Left renal pelvis (tissue), 4 donors: ENCODE results near the gene RETREG1. TPM values are rescaled to one million over a fixed set of nuclear protein-coding genes. Genes with fewer than 3 reads are reported as not detected.

Experiments
- DNase-seq, 4 donors: peaks; one replicate each; pipeline ENCODE4 v3.0.0-alpha.2; 2013; ENCODE audit warnings: low read depth in 4 of 4, low spot score in 3 of 4
- polyA plus RNA-seq, 4 donors: library from polyadenylated mRNA; unstranded; fragments of 120-200 nt; gene quantifications; one replicate each; pipeline ENCODE4 v1.2.1, GENCODE V29; 2013; ENCODE audit not compliant: insufficient read length in 4 of 4

RETREG1 gene
- polyA plus RNA-seq, 4 donors, result 8.3 to 48.3 (median 38.2) TPM

DNA sequence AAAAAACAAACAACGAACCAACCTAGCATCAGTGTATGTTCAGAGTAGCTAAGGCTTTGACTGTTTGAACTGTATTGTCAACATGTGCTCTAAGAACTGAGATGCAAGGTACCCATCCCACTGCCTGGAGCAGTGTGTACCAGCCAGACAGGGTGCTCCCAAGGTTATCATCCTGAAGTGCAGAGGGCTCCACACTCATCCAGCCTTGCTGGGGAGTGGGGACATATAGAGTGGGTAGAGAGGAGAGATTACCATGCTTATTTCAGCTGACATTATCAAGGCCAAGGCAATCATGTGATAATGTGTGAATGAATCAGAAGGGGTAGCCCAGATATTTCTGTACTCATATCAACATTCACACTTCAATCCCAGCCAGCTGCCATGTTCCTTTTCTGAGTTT, 82.5 kb downstream of the RETREG1 start:
- DNase-seq, result no peak

DNA sequence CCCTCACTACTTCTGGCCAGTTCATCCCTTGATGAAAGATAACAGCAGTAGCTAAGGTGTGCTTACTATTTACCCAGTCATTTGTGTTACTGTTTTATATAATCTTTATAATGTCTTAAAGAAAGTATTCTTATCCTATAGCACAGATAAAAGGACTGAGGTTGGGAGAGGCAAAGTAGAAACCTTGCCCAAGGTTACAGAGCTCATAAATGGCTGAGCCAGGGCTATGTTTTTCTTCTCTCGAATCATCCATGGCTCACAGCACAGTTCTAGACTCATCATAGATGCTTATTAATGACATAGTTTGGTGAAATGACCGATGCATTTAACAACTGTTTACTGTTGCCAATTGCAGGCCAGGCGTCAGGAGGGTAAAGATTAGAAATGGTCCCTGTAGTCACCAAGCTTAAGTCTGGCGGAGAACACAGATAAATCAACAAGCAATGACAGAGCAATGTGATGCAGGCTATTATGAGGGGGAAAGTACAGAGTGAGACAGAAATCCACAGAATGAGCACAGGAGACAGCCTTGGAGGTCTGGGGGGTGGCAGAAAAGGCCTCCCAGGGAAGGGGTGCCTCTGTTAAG, 85.6 kb downstream of the RETREG1 start:
- no peak for DNase-seq

DNA sequence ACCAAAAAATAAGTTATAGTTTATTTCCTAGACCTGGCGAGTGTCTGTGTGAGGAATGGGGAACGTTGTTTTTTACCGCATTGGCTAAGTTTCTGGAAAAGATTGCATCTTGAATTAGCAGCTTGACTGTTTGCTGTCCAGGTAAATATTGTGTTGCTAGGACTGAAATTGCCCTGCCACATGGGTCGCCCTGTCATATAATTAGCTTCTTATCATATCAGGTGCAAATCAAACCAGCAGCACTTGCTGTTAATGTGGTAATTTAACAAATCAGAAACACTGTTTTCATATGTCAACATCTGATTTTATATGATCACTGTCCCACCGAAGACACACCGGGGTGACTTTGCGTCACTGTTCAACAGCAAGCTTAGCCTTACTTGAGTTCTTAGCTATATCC, 87.5 kb downstream of the RETREG1 start:
- no peak for DNase-seq

DNA sequence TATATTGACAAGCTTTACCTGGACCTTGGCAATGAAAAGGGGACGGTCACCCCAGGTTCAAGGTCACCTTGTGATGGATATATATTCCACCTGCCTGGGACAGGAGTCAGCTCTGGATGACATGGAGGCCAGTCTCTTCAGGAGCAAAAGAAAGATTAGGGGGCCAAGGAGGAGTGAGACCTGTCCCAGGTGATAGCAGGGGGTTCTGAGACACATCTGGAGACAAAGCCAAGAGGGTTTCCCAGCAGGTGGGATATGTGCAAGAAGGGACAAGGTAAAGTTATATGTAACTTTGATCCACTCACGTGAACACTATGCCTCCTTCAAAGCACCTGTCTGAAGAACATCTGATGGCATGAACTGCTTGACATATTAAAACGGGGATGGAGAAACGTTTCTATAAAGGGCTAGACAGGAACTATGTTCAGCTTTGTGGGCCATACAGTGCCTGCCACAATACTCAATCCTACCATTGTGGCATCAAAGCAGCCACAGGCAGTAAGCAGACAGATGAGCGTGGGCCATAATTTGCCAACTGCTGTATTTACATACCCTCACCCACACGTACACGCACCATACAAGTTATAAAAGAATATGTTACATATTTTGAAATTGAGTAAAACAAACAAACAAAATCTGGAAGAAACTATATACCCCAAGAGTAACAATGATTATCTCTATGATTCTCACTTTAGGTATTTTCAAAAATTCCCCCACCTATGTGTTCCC, 88.3 kb downstream of the RETREG1 start:
- DNase-seq, result no peak

DNA sequence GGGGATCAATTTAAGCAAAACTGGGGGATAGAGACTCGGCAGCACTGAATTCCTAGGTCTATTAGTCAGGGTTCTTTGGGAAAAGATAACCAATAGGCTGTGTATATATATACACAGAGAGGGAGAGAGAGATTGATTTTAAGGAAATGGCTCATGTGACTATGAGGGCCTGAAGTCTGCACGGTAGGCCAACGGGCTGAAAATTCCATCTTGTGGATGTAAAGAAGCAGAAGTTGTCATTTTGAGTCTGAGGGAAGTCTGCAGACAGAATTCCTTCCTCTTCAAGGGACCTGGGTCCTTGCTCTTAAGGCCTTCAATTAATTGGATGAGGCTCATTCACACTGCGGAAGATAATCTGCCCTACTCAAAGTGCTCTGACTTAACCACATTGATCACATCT, 91.1 kb downstream of the RETREG1 start:
- DNase-seq, result no peak

DNA sequence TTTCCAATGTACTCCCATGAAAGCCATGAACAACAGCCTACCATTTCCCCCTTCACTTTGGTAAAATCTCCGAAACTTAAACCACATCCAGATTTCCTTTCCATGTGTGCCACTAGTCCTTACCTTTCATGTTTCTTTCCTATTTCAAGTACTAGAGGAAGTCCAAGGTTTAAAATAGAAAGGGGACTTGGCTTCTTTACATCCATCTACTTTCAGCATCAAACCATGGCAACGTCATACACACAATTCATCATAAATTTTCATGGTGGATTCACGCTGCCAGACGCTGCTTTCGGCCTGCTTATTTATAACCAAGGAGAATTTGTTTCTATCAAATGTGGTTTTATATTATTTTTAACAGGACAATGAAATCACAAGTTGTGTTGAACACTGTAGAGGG, 92.5 kb downstream of the RETREG1 start:
- no peak for DNase-seq

DNA sequence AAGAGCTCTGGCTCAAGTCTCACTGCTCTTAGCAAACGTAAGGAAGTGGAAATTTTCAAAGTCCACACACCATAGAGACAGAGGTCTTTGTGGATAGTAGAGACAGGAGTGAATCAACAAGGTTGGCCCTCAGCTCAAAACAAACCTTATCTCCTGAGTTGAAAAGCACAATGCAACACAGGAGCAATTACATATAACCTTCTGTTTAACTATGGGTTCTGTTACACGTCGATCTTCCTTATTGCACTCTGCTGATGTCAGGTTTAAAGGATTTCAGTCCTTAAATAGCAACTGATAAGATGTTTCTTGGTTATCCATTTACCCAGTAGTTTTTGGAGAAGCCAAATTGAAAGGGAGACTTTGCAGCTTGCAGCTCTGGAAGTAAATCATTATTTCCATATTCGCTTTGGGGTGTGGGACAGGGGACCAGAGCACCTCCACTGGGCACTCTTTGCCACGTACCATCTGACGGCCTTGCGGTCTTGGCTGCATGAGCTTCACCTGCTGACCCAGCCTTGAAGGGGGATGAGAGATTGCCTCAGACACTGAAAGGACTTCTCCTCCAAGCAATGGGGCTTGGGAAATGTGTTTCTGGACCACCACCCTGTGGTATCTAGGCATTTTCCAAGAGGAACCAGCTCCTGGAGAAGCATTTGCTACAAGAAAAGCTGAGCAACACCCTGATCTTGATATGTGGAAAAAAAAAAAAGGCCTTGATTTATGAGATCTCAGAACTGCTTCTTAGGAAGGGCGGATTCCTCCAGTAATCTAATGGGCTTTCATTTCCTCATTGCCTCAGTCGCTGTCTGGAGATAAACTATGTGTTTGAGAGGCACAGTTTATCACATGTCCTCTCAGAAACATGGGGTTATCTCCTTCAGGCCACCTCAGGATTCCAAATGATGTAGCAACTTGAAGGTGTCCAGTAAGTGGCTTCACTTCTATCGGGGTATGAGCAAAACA, 95.0 kb downstream of the RETREG1 start:
- no peak for DNase-seq

DNA sequence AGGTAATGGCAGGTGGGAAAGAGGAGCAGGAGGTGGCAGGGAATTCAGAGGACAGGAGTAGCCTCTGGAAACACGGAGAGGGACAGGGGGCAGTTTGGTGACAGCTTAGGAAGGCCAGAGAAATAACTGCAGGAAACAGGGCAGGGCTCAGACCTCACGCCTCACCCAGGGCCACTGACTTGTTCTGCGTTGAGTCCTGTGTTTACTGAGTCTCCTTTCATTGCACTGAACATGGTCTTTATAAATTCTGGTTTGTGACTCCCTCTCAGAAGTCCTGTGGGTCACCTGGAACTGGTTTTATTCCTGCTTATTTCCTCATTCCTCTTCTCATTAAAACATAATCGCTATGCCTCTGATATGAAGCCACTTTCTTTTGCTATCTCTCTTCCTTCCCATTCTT, 96.0 kb downstream of the RETREG1 start:
- no peak for DNase-seq

DNA sequence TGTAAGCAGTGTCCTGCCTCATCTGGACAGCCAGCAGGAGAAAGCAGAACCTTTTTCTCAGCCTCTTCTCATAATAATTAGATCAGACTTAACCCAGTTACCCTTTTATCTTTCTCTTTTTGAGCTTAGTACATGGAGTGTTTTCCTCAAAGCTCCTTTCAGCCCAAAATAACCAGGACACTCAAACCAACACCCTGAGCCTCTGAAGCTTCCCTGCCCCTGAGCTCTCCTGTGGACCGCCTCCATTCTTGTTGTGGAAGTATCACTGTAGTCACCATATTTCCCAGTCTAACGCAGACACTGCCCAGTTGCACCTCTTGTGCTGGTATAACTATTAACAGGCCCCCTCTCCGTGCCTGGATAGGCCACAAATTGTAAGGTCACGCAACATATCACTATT, 97.4 kb downstream of the RETREG1 start:
- DNase-seq, result no peak

DNA sequence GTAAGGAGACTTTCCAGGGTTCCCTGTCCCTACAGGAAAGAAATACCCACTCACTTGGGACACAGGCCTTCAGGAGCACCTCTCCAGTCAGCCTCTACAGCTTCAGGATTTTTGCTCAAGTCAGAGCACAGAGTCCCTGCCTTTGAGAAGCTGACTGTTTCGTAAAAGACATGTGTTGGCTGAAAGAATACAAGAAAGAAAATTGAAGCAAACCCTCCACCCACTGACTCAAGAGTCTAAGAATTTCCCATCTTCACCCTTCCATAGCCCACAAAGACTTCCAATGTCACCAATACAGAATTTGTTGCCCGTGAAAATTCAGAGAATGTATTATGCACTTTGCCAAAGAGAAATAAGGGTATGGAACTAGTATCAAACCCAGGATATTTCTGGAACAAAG, 98.2 kb downstream of the RETREG1 start:
- DNase-seq, result no peak

DNA sequence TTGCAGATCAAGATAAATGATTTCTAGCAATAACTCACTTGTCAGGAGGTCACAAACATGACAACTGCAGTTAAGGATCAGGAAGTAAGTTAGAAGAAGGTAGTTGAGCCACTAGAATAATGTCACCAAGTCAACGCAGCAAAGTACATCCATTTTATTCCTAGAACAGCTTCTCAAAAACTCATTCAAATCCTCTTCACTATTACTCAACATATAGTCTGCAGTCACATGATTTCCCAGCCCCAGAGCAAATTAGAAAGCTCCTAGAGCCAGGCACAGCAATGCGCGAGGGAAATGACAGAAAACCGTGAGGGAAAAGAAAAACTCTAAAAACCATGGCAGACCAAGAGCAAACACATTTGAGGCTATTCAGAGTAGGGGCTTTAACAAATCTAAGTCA, 101.3 kb downstream of the RETREG1 start:
- no peak for DNase-seq

DNA sequence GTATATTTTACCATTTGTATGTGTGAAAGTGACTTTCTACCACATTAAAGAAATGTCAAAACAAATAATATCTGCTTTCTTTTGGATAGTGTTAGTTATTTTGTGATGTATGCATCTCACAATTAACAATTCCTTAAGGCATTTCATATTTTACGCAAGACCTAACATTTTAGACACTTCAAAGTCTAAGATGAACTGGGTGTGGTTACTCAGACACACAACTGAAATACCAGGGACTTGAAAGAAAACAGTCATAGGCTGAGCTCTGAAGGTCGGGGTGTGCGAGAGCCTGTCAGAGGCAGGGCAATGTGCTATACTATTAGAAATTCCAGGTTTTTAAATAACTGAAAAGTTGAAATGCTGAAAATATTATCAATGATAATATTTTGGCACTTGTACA, 106.7 kb downstream of the RETREG1 start:
- no peak for DNase-seq

DNA sequence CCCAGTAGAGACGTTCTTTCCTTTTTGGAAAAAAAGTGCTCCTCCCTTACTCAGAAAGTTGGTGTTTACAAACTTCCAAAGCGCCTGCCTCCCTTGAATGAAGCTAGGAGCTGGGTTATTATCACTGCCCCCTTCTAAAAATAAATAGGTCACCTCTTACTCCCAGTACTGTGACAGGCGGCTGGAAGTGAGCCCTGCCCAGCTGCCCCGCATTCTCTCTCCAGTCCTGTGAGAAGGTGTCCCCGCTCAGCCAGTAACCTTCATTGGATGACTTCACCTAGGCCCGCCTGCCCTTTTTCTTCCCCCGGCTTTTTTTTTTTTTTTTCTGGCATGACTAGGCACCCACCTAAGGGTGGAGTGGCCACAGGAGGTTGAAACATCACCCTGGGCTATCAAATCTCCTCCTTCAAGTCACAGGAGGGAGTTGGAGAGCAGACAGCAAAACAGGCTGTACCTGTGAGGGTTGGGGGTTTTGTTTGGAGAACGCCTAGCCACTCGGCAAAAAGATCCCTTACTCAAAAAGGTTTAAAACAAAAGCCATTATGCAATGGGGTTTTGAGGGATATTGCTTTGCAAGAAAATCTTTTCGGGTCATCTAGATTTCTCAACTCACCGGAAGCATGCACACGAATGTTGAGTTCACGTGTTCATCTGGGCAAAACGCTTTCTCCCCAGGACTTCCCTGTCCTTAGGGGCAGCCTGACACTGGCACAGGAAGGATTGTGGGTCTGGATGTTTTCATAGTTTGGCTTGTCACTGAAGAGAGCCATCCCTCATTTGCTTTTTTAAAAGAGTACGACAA, 107.9 kb downstream of the RETREG1 start:
- DNase-seq, result no peak

DNA sequence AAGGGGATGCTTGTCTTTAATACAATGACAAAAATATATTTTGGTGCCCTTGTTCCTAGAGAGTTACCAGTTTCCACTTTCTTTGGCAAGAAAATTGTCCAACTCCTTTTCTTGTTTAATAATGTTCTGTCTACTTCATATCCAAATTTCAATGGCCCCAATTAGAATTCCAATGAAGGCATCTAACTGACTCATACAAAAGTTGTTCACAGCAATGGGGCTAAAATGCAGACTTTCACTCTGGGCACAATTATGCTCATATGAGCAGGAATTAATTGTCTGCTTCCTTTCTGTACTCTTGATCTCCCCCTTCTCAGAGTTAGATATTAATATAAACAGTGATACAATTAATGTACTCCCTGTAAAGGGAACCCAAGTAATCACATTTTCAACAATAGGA, 109.1 kb downstream of the RETREG1 start:
- DNase-seq, result no peak

DNA sequence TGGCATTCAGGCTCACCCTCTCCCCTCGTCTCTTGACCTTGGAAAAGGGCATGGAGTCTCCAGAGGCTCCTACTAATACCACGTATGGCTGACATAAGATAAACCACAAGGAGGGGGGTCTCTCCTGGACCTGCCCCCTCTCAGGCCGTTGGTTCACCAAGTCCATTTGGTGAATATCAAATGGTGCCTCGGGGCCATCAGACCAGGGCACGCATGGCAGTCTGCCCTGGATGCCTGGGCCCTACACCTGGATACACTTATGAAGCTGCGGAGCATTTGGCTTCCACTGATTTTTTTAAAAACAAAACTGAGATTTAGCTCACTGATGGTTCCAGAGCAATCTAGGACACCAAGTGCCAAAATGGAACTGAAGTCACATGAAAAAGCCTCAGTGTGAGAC, 110.9 kb downstream of the RETREG1 start:
- DNase-seq, result no peak

DNA sequence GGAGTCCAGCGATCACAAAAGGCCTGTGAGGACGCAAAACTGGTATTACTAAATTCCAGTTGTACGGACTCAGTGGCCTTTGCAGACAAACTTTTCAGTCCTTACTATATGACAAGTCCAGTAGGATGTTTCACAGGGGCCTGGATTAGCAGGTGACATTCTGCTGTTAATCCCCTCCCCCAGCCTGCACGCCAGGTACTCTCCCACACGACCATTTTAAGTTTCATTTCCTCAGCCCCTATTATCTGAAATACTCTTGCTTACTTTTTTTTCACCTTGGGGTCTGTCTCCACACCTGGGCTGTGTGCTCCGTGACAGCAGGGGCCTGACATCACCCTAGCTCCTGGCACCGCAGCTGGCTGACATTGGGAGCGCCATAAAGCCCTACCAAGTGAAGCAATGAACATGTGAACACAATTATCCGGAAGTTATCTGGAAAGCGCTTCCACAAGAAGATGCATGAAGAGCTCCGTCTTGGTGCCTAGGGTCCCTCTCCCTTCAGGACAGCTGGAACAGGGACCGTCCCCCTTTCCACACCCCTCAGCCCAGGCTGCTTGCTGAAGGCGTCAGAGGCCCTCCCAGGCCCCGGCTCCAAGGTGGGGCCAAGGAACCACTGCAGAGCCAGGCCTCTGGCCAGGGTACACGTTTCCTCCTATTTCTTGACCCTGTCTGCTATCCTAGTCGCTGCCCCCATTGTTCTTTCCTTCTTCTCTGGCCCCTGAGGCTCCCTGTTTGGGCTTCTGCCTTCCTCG, 111.5 kb downstream of the RETREG1 start:
- no peak for DNase-seq

DNA sequence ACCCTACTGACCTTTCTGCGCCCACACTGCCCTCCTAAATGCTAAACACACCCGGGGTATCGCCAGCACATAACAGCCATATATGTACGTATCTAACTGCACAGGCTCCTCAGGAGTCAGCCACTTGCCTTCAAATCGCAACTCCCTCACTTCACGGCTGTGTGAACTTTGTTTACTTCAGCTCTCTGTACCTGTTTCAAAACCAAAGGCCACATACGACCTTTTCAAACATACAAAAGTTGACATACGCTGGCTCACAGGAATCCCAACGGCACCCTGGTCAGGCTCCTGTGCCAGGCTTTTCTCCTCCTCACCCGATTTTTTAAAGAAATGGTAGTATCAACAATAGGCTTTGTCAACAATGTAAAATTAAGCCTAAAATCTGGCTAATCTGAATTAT, 112.2 kb downstream of the RETREG1 start:
- no peak for DNase-seq

DNA sequence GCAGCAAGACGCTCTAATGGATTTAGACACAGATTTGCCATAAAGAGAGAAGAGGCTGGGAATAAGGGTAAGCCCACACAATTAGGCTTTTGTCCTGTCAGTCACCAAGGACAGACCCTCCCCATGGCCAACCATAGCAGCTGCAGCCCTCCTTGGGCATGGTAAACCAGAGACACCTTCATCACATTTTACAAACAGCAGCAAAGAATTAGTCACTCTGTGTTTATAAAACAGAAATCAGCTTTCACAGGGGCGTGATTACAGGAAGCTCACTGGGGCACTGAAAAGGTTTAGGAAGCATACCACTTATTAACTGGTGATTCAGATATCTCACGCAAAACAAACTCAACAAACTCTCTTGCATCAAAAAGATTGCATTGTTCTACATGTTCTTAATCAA, 113.9 kb downstream of the RETREG1 start:
- no peak for DNase-seq

DNA sequence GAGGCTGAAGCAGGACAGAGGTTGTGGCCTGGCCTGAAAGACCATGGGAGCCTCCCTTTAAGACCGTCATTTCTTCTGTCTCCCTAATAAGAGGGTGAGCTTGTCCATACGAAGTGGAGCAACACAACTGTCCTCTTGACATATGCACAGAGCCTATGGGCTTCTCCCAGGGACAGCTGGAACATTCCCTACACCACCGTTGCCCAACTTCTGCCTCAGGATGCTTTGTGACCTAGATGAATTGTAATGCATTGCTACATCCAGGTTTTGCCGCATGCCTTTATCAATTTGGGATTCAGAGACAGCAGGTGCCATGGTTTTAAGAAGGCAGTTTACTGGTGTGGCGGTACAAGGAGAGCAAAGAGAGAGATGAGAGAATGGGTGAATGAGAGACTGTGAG, 116.8 kb downstream of the RETREG1 start:
- no peak for DNase-seq

DNA sequence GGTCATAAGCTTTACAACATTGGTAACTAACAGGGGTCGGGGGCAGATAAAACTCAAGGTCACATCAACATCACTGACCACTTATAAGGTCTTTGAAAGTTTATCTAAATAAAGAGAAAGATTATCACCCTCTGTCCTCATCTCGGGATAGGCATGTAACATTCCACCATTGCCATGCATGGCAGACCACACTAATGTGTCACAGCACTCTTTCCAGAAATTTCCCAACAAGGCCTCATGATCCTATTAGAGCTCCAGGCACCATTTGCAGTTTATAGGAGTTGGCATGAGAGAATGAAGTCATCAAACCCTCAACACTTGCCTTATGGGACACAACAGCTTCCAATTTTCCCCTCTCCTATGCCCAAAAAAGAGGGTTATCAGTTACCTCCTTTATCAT, 119.3 kb downstream of the RETREG1 start:
- no peak for DNase-seq
